Daoy (cell line): ENCODE results near the gene EIF3M. TPM values are rescaled to one million over a fixed set of nuclear protein-coding genes. Genes with fewer than 3 reads are reported as not detected.
A peak's percentile ranks its signal among the peaks of the same experiment; 100 is the strongest.

Source experiments
- DNase-seq: peaks from one replicate; pipeline ENCODE4 v3.0.0-alpha.2; 2015; ENCODE audit warnings: low read depth
- total RNA-seq: library from RNA; depleted of rRNA; stranded (reverse); fragments of >200 nt; shearing (Covaris generic); gene quantifications from 2 replicates; pipeline ENCODE4 v1.2.3, GENCODE V29; 2014; rRNA removed

EIF3M gene
- total RNA-seq, result 1,374 and 2,009 TPM in 2 replicates

GRCh38 chr11:32583459-32584271, at the start of gene EIF3M:
TSS of gene EIF3M (plus strand) at chr11:32583831. CDS start at chr11:32583888, 57 bp downstream.
- peak; percentile 98 for DNase-seq

- DNase-seq, result no peak
Observed at GRCh38 chr11:32538804-32539203, 44.8 kb upstream of the EIF3M start.

- DNase-seq, result no peak
Observed at GRCh38 chr11:32549611-32550187, 33.9 kb upstream of the EIF3M start.

GRCh38 chr11:32550207-32550606, 33.4 kb upstream of the EIF3M start:
- no peak for DNase-seq

- no peak for DNase-seq
Observed at GRCh38 chr11:32555091-32555490, 28.5 kb upstream of the EIF3M start.

GRCh38 chr11:32555895-32556294, 27.7 kb upstream of the EIF3M start:
- no peak for DNase-seq

GRCh38 chr11:32561835-32562234, 21.8 kb upstream of the EIF3M start:
- no peak for DNase-seq

- DNase-seq, result peak; percentile 65
Observed at GRCh38 chr11:32562839-32563599, 20.6 kb upstream of the EIF3M start.

GRCh38 chr11:32563600-32563959, 20.1 kb upstream of the EIF3M start:
- DNase-seq, result no peak

- no peak for DNase-seq
Observed at GRCh38 chr11:32566517-32566916, 17.1 kb upstream of the EIF3M start.

GRCh38 chr11:32567154-32567553, 16.5 kb upstream of the EIF3M start:
- DNase-seq, result no peak

- no peak for DNase-seq
Observed at GRCh38 chr11:32569313-32569881, 14.2 kb upstream of the EIF3M start.

GRCh38 chr11:32571039-32571438, 12.6 kb upstream of the EIF3M start:
- DNase-seq, result no peak

- DNase-seq, result no peak
Observed at GRCh38 chr11:32573228-32573627, 10.4 kb upstream of the EIF3M start.

GRCh38 chr11:32574421-32574820, 9.2 kb upstream of the EIF3M start:
- DNase-seq, result no peak

GRCh38 chr11:32575070-32575469, 8.6 kb upstream of the EIF3M start:
- DNase-seq, result peak; percentile 8

GRCh38 chr11:32576456-32576855, 7.2 kb upstream of the EIF3M start:
- no peak for DNase-seq

- DNase-seq, result no peak
Observed at GRCh38 chr11:32580967-32581366, 2.7 kb upstream of the EIF3M start.

- DNase-seq, result peak; percentile 55
Observed at GRCh38 chr11:32581556-32581955, 2.1 kb upstream of the EIF3M start.

- no peak for DNase-seq
Observed at GRCh38 chr11:32584921-32585320, 1.3 kb downstream of the EIF3M start.

- no peak for DNase-seq
Observed at GRCh38 chr11:32586576-32587190, 3.1 kb downstream of the EIF3M start.

GRCh38 chr11:32594272-32594671, 10.6 kb downstream of the EIF3M start:
- no peak for DNase-seq
